H1 (cell line): ENCODE data around the gene SULT2B1. TPM values are rescaled to one million over a fixed set of nuclear protein-coding genes. Genes with fewer than 3 reads are reported as not detected.

Source experiments
- CTCF ChIA-PET: fragments of 300-600 bp; sonication (Branson Sonifier 250); formaldehyde crosslinking; loops from one replicate; lab custom pipeline; 2021; ENCODE audit not compliant: partially characterized antibody; lab: Charles Lee
- POLR2A ChIA-PET: fragments of 300-600 bp; sonication (Branson Sonifier 250); formaldehyde crosslinking; loops from one replicate; lab custom pipeline; 2021; ENCODE audit warnings: inconsistent platforms; ENCODE audit not compliant: partially characterized antibody; lab: Charles Lee
- DNase-seq, 2 experiments: peaks; one replicate each; pipeline versions ENCODE4 v3.0.0 to v3.0.0-alpha.2; 2010 to 2022; ENCODE audit warnings: low spot score in 2 of 2, low read depth in 1 of 2, mixed read lengths in 1 of 2
- FAIRE-seq: peaks from 2 replicates; lab custom pipeline; 2011; peaks lifted over from hg19 to GRCh38; lab: Jason Lieb, UNC
- H2AFZ ChIP-seq: 2 replicates; pipeline ENCODE4 v1.8.1; 2012; ENCODE audit warnings: low read length, inconsistent platforms
- H2AK5ac ChIP-seq: 2 replicates; pipeline ENCODE4 v1.6.1; 2013; ENCODE audit warnings: low read depth, low read length
- H2BK120ac ChIP-seq: replicated peaks from 2 replicates; pipeline ENCODE3; 2013; ENCODE audit warnings: low read depth, low read length, inconsistent platforms
- H2BK12ac ChIP-seq: 2 replicates; pipeline ENCODE4 v1.6.1; 2013; ENCODE audit warnings: low read depth, low read length
- H2BK15ac ChIP-seq: 2 replicates; pipeline ENCODE4 v1.6.1; 2013; ENCODE audit warnings: low read length
- H2BK20ac ChIP-seq: 2 replicates; pipeline ENCODE4 v1.6.1; 2013; ENCODE audit warnings: low read length
- H2BK5ac ChIP-seq: 2 replicates; pipeline ENCODE4 v1.6.1; 2013; ENCODE audit warnings: low read depth, low read length
- H3K14ac ChIP-seq: 2 replicates; pipeline ENCODE4 v1.6.1; 2013; ENCODE audit warnings: inconsistent platforms; ENCODE audit not compliant: insufficient read length
- H3K18ac ChIP-seq: 2 replicates; pipeline ENCODE4 v1.6.1; 2013; ENCODE audit warnings: low read length; ENCODE audit errors: extremely low read depth
- H3K23ac ChIP-seq: 2 replicates; pipeline ENCODE4 v1.6.1; 2013; ENCODE audit warnings: inconsistent platforms; ENCODE audit not compliant: insufficient read length
- H3K23me2 ChIP-seq: 2 replicates; pipeline ENCODE4 v1.6.1; 2013; ENCODE audit warnings: low read depth, low read length
- H3K27ac ChIP-seq: 2 replicates; pipeline ENCODE4 v1.6.1; 2011; ENCODE audit warnings: low read depth, low read length, inconsistent platforms
- H3K27me3 ChIP-seq, 4 experiments: replicated peaks in 1 of 4; 1 replicate in 1 of 4; 2 replicates in 3 of 4; pipeline versions ENCODE4 v1.6.1 to v1.8.1; 2011 to 2013; ENCODE audit warnings: low read length in 3 of 4, mild to moderate bottlenecking in 3 of 4, inconsistent platforms in 2 of 4, mixed read lengths in 2 of 4, moderate library complexity in 1 of 4; ENCODE audit not compliant: control insufficient read depth in 3 of 4, insufficient read depth in 3 of 4; ENCODE audit errors: extremely low read depth in 1 of 4
- H3K36me3 ChIP-seq, 4 experiments: 2 replicates each; pipeline versions ENCODE4 v1.6.1 to v1.8.1; 2011 to 2013; ENCODE audit warnings: mild to moderate bottlenecking in 4 of 4, low read length in 3 of 4, moderate library complexity in 2 of 4, control low read depth in 1 of 4, inconsistent platforms in 1 of 4; ENCODE audit not compliant: insufficient read depth in 4 of 4, control insufficient read depth in 2 of 4
- H3K4ac ChIP-seq: replicated peaks from 2 replicates; pipeline ENCODE3; 2013; ENCODE audit warnings: low read length, low read depth, mixed read lengths, inconsistent platforms; ENCODE audit not compliant: insufficient read length
- H3K4me1 ChIP-seq, 4 experiments: replicated peaks in 1 of 4; 1 replicate in 1 of 4; 2 replicates in 3 of 4; pipeline versions ENCODE4 v1.6.1 to v1.8.1; 2011 to 2013; ENCODE audit warnings: low read length in 3 of 4, inconsistent platforms in 2 of 4, mixed read lengths in 1 of 4; ENCODE audit not compliant: insufficient read depth in 4 of 4, control insufficient read depth in 3 of 4
- H3K4me2 ChIP-seq, 2 experiments: 2 replicates each; pipeline versions ENCODE4 v1.6.1 to v1.8.1; 2011 to 2013; ENCODE audit warnings: low read depth in 2 of 2, low read length in 2 of 2, control low read depth in 1 of 2, inconsistent platforms in 1 of 2, mild to moderate bottlenecking in 1 of 2; ENCODE audit not compliant: insufficient read depth in 1 of 2
- H3K4me3 ChIP-seq, 4 experiments: fragments of 200-600, 300-600 bp in 1 of 4; sonication (generic), shearing (Covaris generic), sonication (Bioruptor Twin) in 1 of 4; 2 replicates each; pipeline versions ENCODE4 v1.5.1 to v1.8.1; 2011 to 2016; ENCODE audit warnings: low read length in 4 of 4, low read depth in 3 of 4, control low read depth in 2 of 4, inconsistent platforms in 2 of 4, mild to moderate bottlenecking in 2 of 4, mixed read lengths in 1 of 4, moderate library complexity in 1 of 4; ENCODE audit not compliant: insufficient read depth in 2 of 4; ENCODE audit errors: extremely low read depth in 1 of 4
- H3K56ac ChIP-seq: replicated peaks from 2 replicates; pipeline ENCODE3; 2013; ENCODE audit warnings: low read depth, mild to moderate bottlenecking, mixed read lengths, low read length, inconsistent platforms; ENCODE audit not compliant: insufficient read length
- H3K79me1 ChIP-seq: 2 replicates; pipeline ENCODE4 v1.6.1; 2013; ENCODE audit warnings: low read depth, low read length, control low read depth
- H3K79me2 ChIP-seq, 2 experiments: 2 replicates each; pipeline versions ENCODE4 v1.6.1 to v1.8.1; 2012 to 2013; ENCODE audit warnings: low read length in 2 of 2, mild to moderate bottlenecking in 2 of 2, inconsistent platforms in 1 of 2; ENCODE audit not compliant: insufficient read depth in 2 of 2, control insufficient read depth in 1 of 2
- H3K9ac ChIP-seq, 4 experiments: replicated peaks in 1 of 4; 1 replicate in 1 of 4; 2 replicates in 3 of 4; pipeline versions ENCODE4 v1.6.1 to v1.8.1; 2011 to 2013; ENCODE audit warnings: low read depth in 3 of 4, low read length in 3 of 4, control low read depth in 2 of 4, mild to moderate bottlenecking in 2 of 4, moderate library complexity in 2 of 4, inconsistent platforms in 1 of 4; ENCODE audit errors: extremely low read depth in 1 of 4
- H3K9me3 ChIP-seq, 2 experiments: 2 replicates each; pipeline versions ENCODE4 v1.6.1 to v1.8.1; 2012 to 2013; ENCODE audit warnings: mild to moderate bottlenecking in 2 of 2, moderate library complexity in 2 of 2, control low read depth in 1 of 2, inconsistent platforms in 1 of 2, low read depth in 1 of 2, low read length in 1 of 2, mixed read lengths in 1 of 2; ENCODE audit not compliant: insufficient read depth in 2 of 2
- H4K20me1 ChIP-seq, 2 experiments: replicated peaks in 1 of 2; 2 replicates each; pipeline versions ENCODE3 to v1.8.1; 2011 to 2013; ENCODE audit warnings: inconsistent platforms in 2 of 2, low read length in 2 of 2, mild to moderate bottlenecking in 1 of 2; ENCODE audit not compliant: insufficient read depth in 2 of 2, control insufficient read depth in 1 of 2
- H4K5ac ChIP-seq: 2 replicates; pipeline ENCODE4 v1.6.1; 2013; ENCODE audit warnings: low read length, low read depth, mixed read lengths, inconsistent platforms; ENCODE audit not compliant: insufficient read length
- H4K8ac ChIP-seq: 2 replicates; pipeline ENCODE4 v1.8.0; 2013; ENCODE audit warnings: mild to moderate bottlenecking, moderate library complexity, low read length, inconsistent platforms; ENCODE audit not compliant: insufficient read depth; ENCODE audit errors: extremely low read depth
- H4K91ac ChIP-seq: replicated peaks from 2 replicates; pipeline ENCODE3; 2013; ENCODE audit warnings: low read length, mixed read lengths, inconsistent platforms; ENCODE audit not compliant: insufficient read length
- CBX5 ChIP-seq: fragments of 300-800, 300-1000 bp; sonication (generic); IDR thresholded peaks from 2 replicates; pipeline ENCODE4 v1.7.1; 2016; ENCODE audit warnings: antibody characterized with exemption, low read length, low read depth
- CHD2 ChIP-seq: IDR thresholded peaks from 2 replicates; pipeline ENCODE4 v1.6.1; 2012; ENCODE audit warnings: low read length, improper control_type of control experiment
- CTBP2 ChIP-seq: IDR thresholded peaks from 2 replicates; pipeline ENCODE4 v1.7.0; 2011; ENCODE audit warnings: borderline replicate concordance, mild to moderate bottlenecking, moderate library complexity, mixed read lengths, low read length; ENCODE audit not compliant: insufficient read depth, insufficient read length
- HDAC2 ChIP-seq, 2 experiments: fragments of 300-600 bp in 1 of 2; sonication (generic) in 1 of 2; IDR thresholded peaks; 2 replicates each; pipeline ENCODE4 v1.6.1; 2011 to 2012; ENCODE audit warnings: low read depth in 2 of 2, low read length in 2 of 2, mild to moderate bottlenecking in 2 of 2, moderate library complexity in 2 of 2, borderline replicate concordance in 1 of 2, inconsistent platforms in 1 of 2
- KDM5A ChIP-seq: fragments of 200-600 bp; IDR thresholded peaks from 2 replicates; pipeline ENCODE4 v1.7.1; 2012; ENCODE audit warnings: mild to moderate bottlenecking, low read length, inconsistent platforms, mixed read lengths
- MAX ChIP-seq: IDR thresholded peaks from 2 replicates; pipeline ENCODE4 v1.6.1; 2012; ENCODE audit warnings: inconsistent platforms
- RBBP5 ChIP-seq: IDR thresholded peaks from 2 replicates; pipeline ENCODE4 v1.7.1; 2012; ENCODE audit warnings: low read depth, mild to moderate bottlenecking, inconsistent platforms, low read length, moderate library complexity, borderline replicate concordance
- RFX5 ChIP-seq: IDR thresholded peaks from 2 replicates; pipeline ENCODE4 v1.6.1; 2011; ENCODE audit warnings: low read depth, low read length, improper control_type of control experiment, borderline replicate concordance
- RNF2 ChIP-seq: fragments of 200-900, 300-1000 bp; sonication (generic); IDR thresholded peaks from 2 replicates; pipeline ENCODE4 v1.7.1; 2016; ENCODE audit warnings: borderline replicate concordance, low read depth, mild to moderate bottlenecking, antibody characterized with exemption, low read length; ENCODE audit not compliant: poor library complexity, severe bottlenecking; ENCODE audit errors: missing control alignments
- SIRT6 ChIP-seq: IDR thresholded peaks from one replicate; pipeline ENCODE4 v1.7.1; 2012; ENCODE audit warnings: low read length, inconsistent platforms
- TAF1 ChIP-seq: IDR thresholded peaks from 2 replicates; pipeline ENCODE4 v1.6.1; 2011; ENCODE audit warnings: mild to moderate bottlenecking, low read depth, low read length
- WGBS, 2 experiments: shearing (Covaris generic) in 1 of 2; methylation state at CpG; one replicate each; pipeline versions ENCODE4 v1.1.6 to v1.1.7; 2013 to 2015; ENCODE audit warnings: low lambda C conversion rate in 2 of 2, mixed read lengths in 2 of 2, inconsistent platforms in 1 of 2, low coverage in 1 of 2, missing lambda C conversion rate in 1 of 2; ENCODE audit not compliant: insufficient replicate concordance in 2 of 2, insufficient coverage in 1 of 2, insufficient read length in 1 of 2; ENCODE audit errors: extremely low coverage in 1 of 2, missing lambda C conversion rate in 1 of 2; 5-methylcytosine and 5-hydroxymethylcytosine counted together
- polyA plus RNA-seq, 7 experiments: library from polyadenylated mRNA; depleted of rRNA in 3 of 7; stranded (reverse) in 5 of 7; unstranded in 2 of 7; fragments of >200 nt in 5 of 7; fragments of 200-250 nt in 2 of 7; gene quantifications; 1 replicate in 5 of 7; 2 replicates in 1 of 7; 4 replicates in 1 of 7; pipeline versions ENCODE4 v1.2.1 to v1.2.3, GENCODE V29; 2011 to 2013; ENCODE audit warnings: missing spikeins in 2 of 7, mixed read lengths in 2 of 7
- total RNA-seq: library from RNA; stranded (reverse); fragmentation: NEBNext Ultra II Directional; extraction: Animal tissue kit (Norgen Biotek cat#: 25700); gene quantifications from 2 replicates; pipeline ENCODE4 v1.2.1, GENCODE V29; 2021
- TF ChIP-seq, protein P1 (sequence below): IDR thresholded peaks from 2 replicates; pipeline ENCODE4 v1.6.1; 2012; ENCODE audit warnings: inconsistent platforms

The SULT2B1 gene
- total and polyA plus RNA-seq, 2 of the 8 experiments (the other 6 are each of a cell fraction or from before 2014, with no cell fraction given) = 1.5 to 2.6 TPM

DNA sequence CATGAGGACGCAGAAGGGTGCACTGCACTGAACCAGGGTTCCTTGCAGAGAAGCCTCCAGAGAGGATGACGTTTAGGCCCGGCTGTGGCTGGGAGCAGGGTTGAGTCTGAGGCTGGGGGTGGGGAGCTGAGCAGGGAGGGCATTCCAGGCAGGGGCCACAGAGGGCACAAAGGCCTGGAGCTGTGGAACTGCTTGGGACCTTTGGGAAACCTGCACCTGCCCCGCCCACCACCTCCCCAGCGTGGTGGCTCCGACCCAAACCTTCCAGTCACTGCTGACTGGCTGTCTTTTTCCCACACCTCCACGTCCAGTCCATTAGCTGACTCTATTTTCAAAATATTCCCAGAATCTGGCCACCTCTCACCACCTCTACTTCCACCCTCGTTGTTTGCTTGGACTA lies 35.4 kb upstream of the SULT2B1 start:
- Histone ChIP-seq H3K27me3 (peaks cover 0 to 12% (median 9%) of the 10 kb centered on the region in 4 experiments; a peak in 4 of 7 replicates), H2BK120ac (no peak overlapping the region), H3K23me2 (peaks cover 13% of the 10 kb centered on the region), H2BK20ac (peak overlapping the region; percentile 90; the same call in 1 of the 2 replicates), H3K79me1 (no peaks in the 10 kb centered on the region), H3K14ac (no peak overlapping the region), H4K91ac (no peak overlapping the region), H3K4ac (no peak overlapping the region), H3K27ac (no peak overlapping the region), H3K4me2 (no peak overlapping the region; a peak in 1 of 4 replicates), H3K4me3 (no peak overlapping the region), H4K20me1 (peaks cover 0 to 4% of the 10 kb centered on the region in 2 experiments), H4K8ac (no peak overlapping the region), H3K36me3 (no peaks in the 10 kb centered on the region), H3K9me3 (no peaks in the 10 kb centered on the region), H3K79me2 (no peaks in the 10 kb centered on the region), H3K56ac (no peak overlapping the region), H3K9ac (no peak overlapping the region), H3K23ac (no peak overlapping the region), H2AFZ (peak overlapping the region; percentile 81; the same call in 1 of the 2 replicates), H2BK15ac (peak overlapping the region; percentile 95; the same call in 1 of the 2 replicates), H2BK12ac (peak overlapping the region; percentile 39; the same call in 1 of the 2 replicates), H2AK5ac (no peak overlapping the region; the same call in 1 of the 2 replicates), H4K5ac (no peak overlapping the region), H3K18ac (no peak overlapping the region), H3K4me1 (peaks cover 0 to 16% (median 6%) of the 10 kb centered on the region in 4 experiments; a peak in 5 of 7 replicates), H2BK5ac (no peak overlapping the region)
- WGBS, 2 experiments = 86% methylated on average over 8 of the region's 8 CpGs; no CpG with 5 or more reads in 1 of the 2 experiments
- no peak for DNase-seq
- ChIA-PET POLR2A (interaction anchor here (0.9 to 2.1 kb wide), 5 partner anchors 34 to 98 kb away, joined by 3 to 6 read pairs (median 4); partner anchors contain the start of gene FAM83E), CTCF (interaction anchor here (0.6 to 3.4 kb wide), 6 partner anchors 8 to 114 kb away, joined by 3 to 29 read pairs (median 4); no protein-coding TSS in a partner anchor)
- no peak for FAIRE-seq
- TF ChIP-seq HDAC2 (IDR thresholded peaks at IDR 0.05; ENCODE audit: borderline replicate concordance in 1 of 2, low read depth in 2 of 2, low read length in 2 of 2) (no peak), RBBP5 (no peak), RNF2 (no peak), TAF1 (no peak), CHD2 (no peak), CTBP2 (no peak), MAX (no peak), CBX5 (no peak), KDM5A (no peak), SIRT6 (no peak), RFX5 (no peak)
- TF ChIP-seq, protein P1, sequence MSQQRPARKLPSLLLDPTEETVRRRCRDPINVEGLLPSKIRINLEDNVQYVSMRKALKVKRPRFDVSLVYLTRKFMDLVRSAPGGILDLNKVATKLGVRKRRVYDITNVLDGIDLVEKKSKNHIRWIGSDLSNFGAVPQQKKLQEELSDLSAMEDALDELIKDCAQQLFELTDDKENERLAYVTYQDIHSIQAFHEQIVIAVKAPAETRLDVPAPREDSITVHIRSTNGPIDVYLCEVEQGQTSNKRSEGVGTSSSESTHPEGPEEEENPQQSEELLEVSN = no peak
